Fibroblast of lung (primary cell): Measurements from ENCODE around the gene CSNK2A1. TPM values are rescaled to one million over a fixed set of nuclear protein-coding genes. Genes with fewer than 3 reads are reported as not detected.

Experiments used
- DNase-seq, 2 donors: peaks; one replicate each; pipeline versions ENCODE4 v3.0.0 to v3.0.0-alpha.2; 2010; ENCODE audit warnings: low read depth in 2 of 2
- H2AFZ ChIP-seq: 2 replicates; pipeline ENCODE4 v1.5.1; 2012; ENCODE audit warnings: low read length, control low read depth, inconsistent platforms
- H3K27ac ChIP-seq: 2 replicates; pipeline ENCODE4 v1.5.1; 2011; ENCODE audit warnings: low read length, control low read depth; ENCODE audit not compliant: insufficient read depth
- H3K27me3 ChIP-seq: 2 replicates; pipeline ENCODE4 v1.5.1; 2011; ENCODE audit warnings: mild to moderate bottlenecking, low read length; ENCODE audit not compliant: control insufficient read depth, insufficient read depth
- H3K36me3 ChIP-seq: 2 replicates; pipeline ENCODE4 v1.5.1; 2011; ENCODE audit warnings: low read length; ENCODE audit not compliant: control insufficient read depth, insufficient read depth
- H3K4me1 ChIP-seq: 2 replicates; pipeline ENCODE4 v1.5.1; 2011; ENCODE audit warnings: low read length; ENCODE audit not compliant: control insufficient read depth, insufficient read depth; ENCODE audit errors: extremely low read depth
- H3K4me2 ChIP-seq: 2 replicates; pipeline ENCODE4 v1.5.1; 2011; ENCODE audit warnings: low read length, control low read depth; ENCODE audit not compliant: insufficient read depth; ENCODE audit errors: extremely low read depth
- H3K4me3 ChIP-seq, 4 experiments: fragments of 200-600 bp in 1 of 4; sonication (generic) in 1 of 4; replicated peaks in 1 of 4; 2 replicates each; pipeline ENCODE4 v1.5.1; 2011 to 2016; ENCODE audit warnings: low read length in 4 of 4, low read depth in 3 of 4, mild to moderate bottlenecking in 3 of 4, control low read depth in 2 of 4, inconsistent platforms in 1 of 4, mixed read lengths in 1 of 4; ENCODE audit not compliant: insufficient read depth in 1 of 4; ENCODE audit errors: control extremely low read depth in 1 of 4
- H3K79me2 ChIP-seq: 2 replicates; pipeline ENCODE4 v1.5.1; 2012; ENCODE audit warnings: mild to moderate bottlenecking, low read length, inconsistent platforms; ENCODE audit not compliant: control insufficient read depth, insufficient read depth
- H3K9ac ChIP-seq: 2 replicates; pipeline ENCODE4 v1.5.1; 2011; ENCODE audit warnings: mild to moderate bottlenecking, low read length, control low read depth; ENCODE audit not compliant: insufficient read depth
- H3K9me3 ChIP-seq: 2 replicates; pipeline ENCODE4 v1.5.1; 2012; ENCODE audit warnings: low read depth, low read length; ENCODE audit not compliant: control insufficient read depth, insufficient read depth
- H4K20me1 ChIP-seq: 2 replicates; pipeline ENCODE4 v1.5.1; 2011; ENCODE audit warnings: low read length; ENCODE audit not compliant: control insufficient read depth, insufficient read depth; ENCODE audit errors: extremely low read depth
- EZH2 ChIP-seq: IDR thresholded peaks from 2 replicates; pipeline ENCODE4 v1.5.1; 2012; ENCODE audit warnings: low read length, control low read depth, mild to moderate bottlenecking; ENCODE audit errors: missing control alignments
- polyA plus RNA-seq, 2 donors: library from polyadenylated mRNA; depleted of rRNA in 1 of 2; stranded (reverse) in 1 of 2; unstranded in 1 of 2; fragments of >200 nt; gene quantifications; 2 replicates each; pipeline ENCODE4 v1.2.1, GENCODE V29; 2011 to 2012; ENCODE audit warnings: missing spikeins in 1 of 2
- total RNA-seq: library from RNA; depleted of rRNA; stranded (reverse); fragments of >200 nt; gene quantifications from 2 replicates; pipeline ENCODE4 v1.2.1, GENCODE V29; 2014
- TF ChIP-seq, protein P1 (sequence below), 2 donors: IDR thresholded peaks in 1 of 2; conservative IDR thresholded peaks in 1 of 2; 1 replicate in 1 of 2; 2 replicates in 1 of 2; pipeline ENCODE4 v1.5.1; 2011 to 2012; ENCODE audit warnings: low read length in 2 of 2, control low read depth in 1 of 2, inconsistent platforms in 1 of 2, low read depth in 1 of 2, mild to moderate bottlenecking in 1 of 2

The CSNK2A1 gene
- total and polyA plus RNA-seq, 2 donors (not counting 1 experiment from before 2014, with no cell fraction given): 120 to 124 TPM

GRCh38 chr20:546353-546752 lies 2.8 kb upstream of the CSNK2A1 start:
- Histone ChIP-seq H3K9ac (no peak overlapping the region), H3K4me3 (no peak overlapping the region), H3K4me2 (no peak overlapping the region), H3K27me3 (peaks cover 3% of the 10 kb centered on the region), H2AFZ (no peak overlapping the region), H3K9me3 (no peaks in the 10 kb centered on the region), H4K20me1 (no peaks in the 10 kb centered on the region), H3K79me2 (peaks cover 22% of the 10 kb centered on the region), H3K36me3 (no peaks in the 10 kb centered on the region), H3K4me1 (no peaks in the 10 kb centered on the region), H3K27ac (no peak overlapping the region)
- DNase-seq: no peak
- TF ChIP-seq, protein P1, sequence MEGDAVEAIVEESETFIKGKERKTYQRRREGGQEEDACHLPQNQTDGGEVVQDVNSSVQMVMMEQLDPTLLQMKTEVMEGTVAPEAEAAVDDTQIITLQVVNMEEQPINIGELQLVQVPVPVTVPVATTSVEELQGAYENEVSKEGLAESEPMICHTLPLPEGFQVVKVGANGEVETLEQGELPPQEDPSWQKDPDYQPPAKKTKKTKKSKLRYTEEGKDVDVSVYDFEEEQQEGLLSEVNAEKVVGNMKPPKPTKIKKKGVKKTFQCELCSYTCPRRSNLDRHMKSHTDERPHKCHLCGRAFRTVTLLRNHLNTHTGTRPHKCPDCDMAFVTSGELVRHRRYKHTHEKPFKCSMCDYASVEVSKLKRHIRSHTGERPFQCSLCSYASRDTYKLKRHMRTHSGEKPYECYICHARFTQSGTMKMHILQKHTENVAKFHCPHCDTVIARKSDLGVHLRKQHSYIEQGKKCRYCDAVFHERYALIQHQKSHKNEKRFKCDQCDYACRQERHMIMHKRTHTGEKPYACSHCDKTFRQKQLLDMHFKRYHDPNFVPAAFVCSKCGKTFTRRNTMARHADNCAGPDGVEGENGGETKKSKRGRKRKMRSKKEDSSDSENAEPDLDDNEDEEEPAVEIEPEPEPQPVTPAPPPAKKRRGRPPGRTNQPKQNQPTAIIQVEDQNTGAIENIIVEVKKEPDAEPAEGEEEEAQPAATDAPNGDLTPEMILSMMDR (conservative IDR thresholded peaks at IDR 0.05 in 1 of 2, IDR thresholded peaks at IDR 0.05 in 1 of 2; ENCODE audit: low read depth in 1 of 2, low read length in 2 of 2): no peak
- TF ChIP-seq EZH2: no peak

- Histone ChIP-seq H3K9ac (no peak overlapping the region), H2AFZ (peak overlapping the region; percentile 30), H3K27ac (peak overlapping the region; percentile 90), H3K9me3 (no peaks in the 10 kb centered on the region), H3K27me3 (peaks cover 3% of the 10 kb centered on the region), H3K4me2 (peak overlapping the region; percentile 18), H3K36me3 (peaks cover 1% of the 10 kb centered on the region), H3K4me1 (peaks cover 2% of the 10 kb centered on the region), H3K79me2 (peaks cover 43% of the 10 kb centered on the region), H4K20me1 (peaks cover 4% of the 10 kb centered on the region), H3K4me3 (peak overlapping the region in 2 of 4 experiments; percentile 92 to 98)
- no peak for DNase-seq
- TF ChIP-seq, protein P1 (conservative IDR thresholded peaks at IDR 0.05 in 1 of 2, IDR thresholded peaks at IDR 0.05 in 1 of 2; ENCODE audit: low read depth in 1 of 2, low read length in 2 of 2): no peak
- TF ChIP-seq EZH2: no peak
Observed at GRCh38 chr20:544153-544725, 649 bp upstream of the CSNK2A1 start.

DNA sequence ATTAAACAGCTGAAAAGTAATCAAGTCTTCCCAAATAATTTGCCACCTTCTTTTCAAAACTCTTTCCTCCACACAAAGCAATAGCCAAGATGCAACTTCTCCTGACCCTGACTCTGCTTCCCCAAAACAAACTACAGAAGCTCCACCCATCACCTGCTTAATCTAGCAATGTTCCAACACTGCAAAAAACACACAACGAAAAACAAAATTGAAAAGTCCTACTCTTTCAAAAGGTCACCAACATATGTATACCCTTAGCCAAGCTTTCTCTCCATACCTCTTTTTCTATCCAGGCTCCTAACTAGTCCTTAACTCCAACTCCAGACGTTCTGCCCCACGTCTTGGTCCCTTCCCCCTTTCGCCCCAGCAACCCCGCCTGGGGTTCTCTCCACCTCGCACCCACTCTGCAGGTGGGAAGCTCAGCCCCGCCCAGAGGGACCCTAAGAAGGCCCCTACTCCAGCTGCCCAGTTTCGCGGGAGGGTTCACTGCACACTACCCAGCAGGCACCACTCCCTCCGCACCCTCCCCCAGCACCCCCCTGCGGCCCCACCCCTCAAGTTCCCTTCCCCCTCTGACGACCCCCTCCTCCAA lies 717 bp downstream of the CSNK2A1 start:
- DNase-seq: no peak
- Histone ChIP-seq H3K79me2 (peaks cover 56% of the 10 kb centered on the region), H3K4me1 (peaks cover 2% of the 10 kb centered on the region), H4K20me1 (peaks cover 4% of the 10 kb centered on the region), H3K4me3 (peak overlapping the region; percentile 88 to 98 (median 94)), H3K9ac (peak overlapping the region; percentile 92), H3K9me3 (no peaks in the 10 kb centered on the region), H3K4me2 (peak overlapping the region; percentile 69), H2AFZ (no peak overlapping the region), H3K27ac (peak overlapping the region; percentile 90), H3K36me3 (peaks cover 3% of the 10 kb centered on the region), H3K27me3 (peaks cover 3% of the 10 kb centered on the region)
- TF ChIP-seq, protein P1 (conservative IDR thresholded peaks at IDR 0.05 in 1 of 2, IDR thresholded peaks at IDR 0.05 in 1 of 2; ENCODE audit: low read depth in 1 of 2, low read length in 2 of 2): no peak
- TF ChIP-seq EZH2: no peak
